SK-N-SH (cell line): Measurements from ENCODE around the gene RPEL1.

Experiments used
- CHD2 ChIP-seq: fragments of 150-350 bp; IDR thresholded peaks from 2 replicates; pipeline ENCODE4 v1.6.1; 2018; ENCODE audit warnings: low read length; ENCODE audit not compliant: partially characterized antibody
- POLR2AphosphoS5 ChIP-seq: IDR thresholded peaks from 2 replicates; pipeline ENCODE4 v1.6.1; 2012; ENCODE audit warnings: low read depth, low read length

DNA sequence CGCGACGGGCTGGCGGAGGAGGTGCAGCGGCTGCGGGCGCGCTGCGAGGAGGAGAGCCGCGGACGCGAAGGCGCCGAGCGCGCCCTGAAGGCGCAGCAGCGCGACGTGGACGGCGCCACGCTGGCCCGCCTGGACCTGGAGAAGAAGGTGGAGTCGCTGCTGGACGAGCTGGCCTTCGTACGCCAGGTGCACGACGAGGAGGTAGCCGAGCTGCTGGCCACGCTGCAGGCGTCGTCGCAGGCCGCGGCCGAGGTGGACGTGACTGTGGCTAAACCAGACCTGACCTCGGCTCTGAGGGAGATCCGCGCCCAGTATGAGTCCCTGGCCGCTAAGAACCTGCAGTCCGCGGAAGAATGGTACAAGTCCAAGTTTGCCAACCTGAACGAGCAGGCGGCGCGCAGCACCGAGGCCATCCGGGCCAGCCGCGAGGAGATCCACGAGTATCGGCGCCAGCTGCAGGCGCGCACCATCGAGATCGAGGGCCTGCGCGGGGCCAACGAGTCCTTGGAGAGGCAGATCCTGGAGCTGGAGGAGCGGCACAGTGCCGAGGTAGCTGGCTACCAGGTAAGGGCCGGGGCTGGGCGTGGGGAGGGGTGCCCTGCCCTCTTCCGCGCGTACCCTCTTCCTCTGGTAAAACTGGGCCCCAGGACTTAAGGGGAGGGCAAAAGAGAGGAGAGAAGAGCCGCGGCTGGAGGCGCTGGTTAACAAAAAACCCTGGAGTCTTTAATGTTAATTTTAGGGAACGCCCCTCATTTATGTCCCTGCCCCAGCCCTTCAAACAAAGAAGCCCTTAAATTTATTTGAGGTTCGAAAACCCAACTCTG lies 32.2 kb downstream of the RPEL1 start:
- TF ChIP-seq CHD2: no peak
- TF ChIP-seq POLR2AphosphoS5: no peak
